AG08396 (cell line): ENCODE data around the gene SAMD7.

ENCODE experiments used
- DNase-seq: peaks from one replicate; pipeline ENCODE4 v3.0.0; 2012; ENCODE audit warnings: low spot score, mixed read lengths

SAMD7 gene

GRCh38 chr3:169913323-169913722 is 2.0 kb downstream of the SAMD7 start:
- no peak for DNase-seq

DNA sequence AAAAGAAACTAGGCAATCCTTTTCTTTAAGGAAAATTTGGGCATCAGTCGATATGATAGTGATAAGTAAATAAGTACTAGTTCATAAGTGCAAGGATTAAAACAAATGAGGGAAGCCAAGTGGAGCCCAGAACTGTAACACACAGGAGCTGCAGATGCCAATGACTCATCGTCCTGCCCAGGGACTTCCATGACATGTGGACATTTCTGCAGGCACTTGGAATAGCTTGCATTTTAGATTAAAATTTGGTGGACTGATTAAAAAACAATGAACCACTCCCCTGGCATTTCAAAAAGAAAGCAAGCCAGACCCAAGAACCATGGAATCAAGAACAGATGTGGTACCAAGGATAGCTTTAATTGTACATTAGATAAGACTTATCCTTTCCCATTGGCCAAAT is 2.9 kb downstream of the SAMD7 start:
- peak; percentile 44 for DNase-seq

DNA sequence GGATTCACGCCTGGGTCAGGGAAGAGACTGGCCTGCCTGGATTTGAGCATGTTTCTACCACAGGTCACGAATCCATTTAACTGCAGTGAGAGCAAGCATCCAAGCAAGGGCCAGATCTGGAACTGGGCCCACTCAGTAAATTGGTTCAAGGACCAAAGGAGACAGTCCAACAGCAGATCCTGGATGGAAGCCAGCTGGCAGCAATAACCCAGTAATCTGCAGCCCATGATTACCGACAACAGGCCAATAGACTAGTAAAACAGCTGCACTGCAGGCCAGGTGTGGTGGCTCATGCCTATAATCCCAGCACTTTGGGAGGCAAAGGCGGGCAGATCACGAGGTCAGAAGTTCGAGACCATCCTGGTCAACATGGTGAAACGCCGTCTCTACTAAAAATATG is 11.8 kb downstream of the SAMD7 start:
- DNase-seq = no peak

DNA sequence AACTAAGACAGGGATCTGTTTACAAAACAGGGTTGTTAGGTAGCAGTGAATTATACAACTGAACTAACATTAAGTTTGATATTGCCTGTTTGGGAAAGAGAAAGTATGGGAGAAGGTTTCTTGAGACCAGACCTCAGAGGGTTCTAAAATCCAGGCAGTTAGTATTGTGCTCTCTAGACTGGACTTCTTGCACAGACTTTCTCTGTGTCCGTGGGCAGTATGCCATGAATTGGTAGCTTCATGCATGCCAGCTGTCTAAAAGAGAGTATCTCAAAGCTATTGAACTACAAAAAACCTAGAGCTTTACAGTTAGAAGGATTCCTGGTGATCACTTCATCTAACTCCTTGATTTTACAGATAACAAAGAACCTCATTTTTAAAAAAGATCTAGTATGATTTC is 12.5 kb downstream of the SAMD7 start:
- no peak for DNase-seq

DNA sequence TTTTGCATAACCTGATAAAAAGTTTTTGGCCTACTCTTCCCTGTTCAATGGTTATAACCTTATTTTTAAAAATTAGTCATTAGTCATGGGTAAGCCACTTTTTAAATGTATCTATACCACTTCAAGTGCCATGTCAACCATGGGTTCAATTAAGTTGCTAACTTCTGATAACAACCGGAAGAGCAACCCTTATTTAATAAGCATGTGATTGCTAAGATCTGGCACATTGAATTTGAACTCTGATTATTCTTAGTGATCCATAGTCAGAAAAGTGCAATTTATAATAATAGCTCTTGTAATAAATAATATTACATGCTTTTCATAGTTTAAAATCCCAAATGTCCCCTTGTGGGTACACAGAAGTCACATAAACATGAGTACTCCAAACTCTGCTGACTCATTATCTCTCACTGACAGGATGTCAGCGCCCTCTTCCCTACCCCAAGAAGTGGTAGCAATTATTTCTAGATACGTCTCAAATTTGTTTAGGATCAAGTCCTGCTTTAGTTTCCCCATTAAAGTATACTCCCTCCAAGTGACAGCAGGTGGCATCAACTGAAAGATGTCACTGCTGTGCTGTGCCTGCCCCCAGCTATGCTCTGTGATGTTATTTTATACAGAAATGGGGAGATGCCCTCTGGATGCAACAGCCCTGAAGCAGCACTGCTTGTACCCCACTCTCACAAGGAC is 18.6 kb downstream of the SAMD7 start:
- DNase-seq = no peak

- DNase-seq = no peak
These were observed 19.5 kb downstream of the SAMD7 start for GRCh38 chr3:169930843-169931242.

DNA sequence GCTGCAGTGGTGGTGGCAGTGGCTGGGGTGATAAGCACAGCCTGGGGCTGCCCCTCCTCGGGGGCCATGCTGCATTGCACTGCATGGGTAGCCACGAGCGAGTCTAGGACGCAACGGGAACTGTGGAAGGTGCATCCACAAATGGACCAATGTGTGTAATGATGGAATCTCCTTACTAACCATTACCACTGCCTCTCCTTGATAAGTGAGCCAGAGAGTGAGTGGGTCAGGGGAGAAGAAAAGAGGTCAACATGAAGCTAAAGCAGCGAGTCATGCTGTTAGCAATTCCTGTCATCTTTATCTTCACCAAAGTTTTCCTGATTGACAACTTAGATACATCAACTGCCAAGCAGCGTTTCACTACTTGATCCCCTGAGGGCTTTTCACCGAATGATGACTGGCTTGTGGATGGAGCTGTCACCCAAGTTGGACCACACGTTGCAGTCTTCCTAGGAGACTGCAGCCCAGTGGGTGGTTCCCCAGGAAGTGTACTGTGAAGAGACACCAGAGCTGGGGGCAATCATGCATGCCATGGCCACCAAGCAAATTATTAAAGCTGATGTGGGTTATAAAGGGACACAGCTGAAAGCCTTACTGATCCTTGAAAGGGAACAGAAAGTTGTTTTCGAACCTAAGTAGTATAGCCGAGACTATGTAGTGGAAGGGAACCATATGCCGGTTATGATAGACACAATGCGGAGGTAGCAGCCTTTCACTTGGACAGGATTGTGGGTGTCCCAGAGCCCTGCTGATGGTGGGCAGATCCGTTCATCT is 20.6 kb downstream of the SAMD7 start:
- no peak for DNase-seq

DNA sequence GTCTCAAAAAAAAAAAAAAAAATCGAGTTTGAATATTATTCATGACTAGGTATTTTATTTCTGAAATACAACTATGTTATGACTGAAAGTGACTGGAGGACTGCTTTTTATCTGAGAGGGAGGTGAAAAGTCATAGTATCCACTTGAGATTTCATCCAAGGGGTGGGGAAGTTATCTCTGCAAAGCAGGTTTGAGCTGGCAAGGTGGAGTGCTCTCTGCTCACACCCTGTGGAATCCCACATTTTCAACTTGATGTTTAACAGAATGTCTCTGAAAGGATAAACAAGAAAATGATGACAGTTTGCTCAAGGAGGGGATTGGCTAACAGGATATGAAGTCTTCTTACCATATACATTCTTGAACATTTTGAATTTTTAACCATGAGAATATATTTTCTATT is 27.9 kb downstream of the SAMD7 start:
- DNase-seq = no peak

GRCh38 chr3:169939751-169940150 is 28.4 kb downstream of the SAMD7 start:
- DNase-seq = no peak

DNA sequence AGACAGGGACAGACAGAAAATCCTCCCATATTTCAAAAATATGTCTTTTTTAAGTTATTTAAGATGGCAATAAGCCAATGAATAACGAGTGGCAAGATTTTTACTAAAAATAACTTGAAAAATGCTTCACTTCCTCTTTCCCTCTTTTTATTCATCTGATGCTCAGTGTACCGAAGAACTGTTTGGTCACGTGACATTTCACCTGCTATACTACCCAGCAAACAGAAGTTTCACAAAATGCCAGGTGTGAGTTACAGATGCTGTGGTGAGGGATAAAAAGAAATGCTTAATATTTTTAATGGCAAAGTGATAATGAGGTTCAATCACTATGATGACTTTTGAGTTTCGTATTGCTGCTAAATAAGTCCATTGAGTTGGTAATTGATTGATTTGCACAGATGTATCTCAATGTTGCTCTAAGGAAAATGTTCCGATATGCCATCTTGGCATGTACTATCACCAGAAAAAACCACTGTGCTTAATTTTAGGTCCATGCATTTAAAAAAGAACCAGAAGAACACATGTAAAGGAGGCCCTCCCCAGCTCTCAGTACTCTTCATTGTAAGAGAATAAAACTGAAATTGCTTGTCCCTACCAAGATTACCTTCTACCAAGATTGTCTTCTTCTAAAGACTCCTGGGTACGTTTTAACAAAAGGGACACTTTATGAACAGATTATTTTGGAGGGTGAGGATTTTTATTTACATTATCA is 29.3 kb downstream of the SAMD7 start:
- no peak for DNase-seq

GRCh38 chr3:169945313-169945712 is 33.9 kb downstream of the SAMD7 start:
- DNase-seq = no peak

- no peak for DNase-seq
These were observed 35.0 kb downstream of the SAMD7 start for GRCh38 chr3:169946336-169946735.

- no peak for DNase-seq
These were observed 37.4 kb downstream of the SAMD7 start for GRCh38 chr3:169948559-169949448.

- no peak for DNase-seq
These were observed 40.7 kb downstream of the SAMD7 start for GRCh38 chr3:169952045-169952444.

DNA sequence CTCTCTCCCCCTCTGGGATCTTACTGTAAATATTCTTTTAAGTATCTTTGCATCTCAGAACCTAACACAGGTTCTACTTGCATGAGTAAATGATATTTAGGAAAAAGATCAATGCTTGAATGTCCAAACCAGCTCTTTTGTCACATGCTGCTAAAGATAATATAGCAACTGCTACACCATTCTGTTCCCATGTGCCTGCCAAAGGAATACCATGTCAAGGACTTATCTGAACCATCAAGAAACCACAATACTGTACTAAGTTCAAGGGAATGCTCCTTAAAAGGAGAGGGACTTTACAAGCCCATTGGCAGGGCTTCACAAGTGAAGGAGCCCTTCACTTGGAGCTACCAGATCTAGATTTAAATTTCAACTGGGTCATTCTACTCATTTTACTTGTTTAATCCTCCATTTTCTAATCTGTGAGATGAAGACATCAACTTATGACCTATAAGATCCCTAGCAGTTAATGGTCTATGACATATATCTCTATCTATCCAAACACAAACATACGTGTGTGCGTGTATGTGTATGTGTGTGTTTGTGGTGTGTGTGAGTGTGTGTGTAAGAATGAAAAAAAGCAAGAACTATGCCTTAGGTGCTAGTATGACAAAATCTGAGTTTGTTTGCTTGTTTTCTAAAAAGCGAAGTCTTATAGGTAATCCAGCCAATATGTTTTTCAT is 42.2 kb downstream of the SAMD7 start:
- no peak for DNase-seq

DNA sequence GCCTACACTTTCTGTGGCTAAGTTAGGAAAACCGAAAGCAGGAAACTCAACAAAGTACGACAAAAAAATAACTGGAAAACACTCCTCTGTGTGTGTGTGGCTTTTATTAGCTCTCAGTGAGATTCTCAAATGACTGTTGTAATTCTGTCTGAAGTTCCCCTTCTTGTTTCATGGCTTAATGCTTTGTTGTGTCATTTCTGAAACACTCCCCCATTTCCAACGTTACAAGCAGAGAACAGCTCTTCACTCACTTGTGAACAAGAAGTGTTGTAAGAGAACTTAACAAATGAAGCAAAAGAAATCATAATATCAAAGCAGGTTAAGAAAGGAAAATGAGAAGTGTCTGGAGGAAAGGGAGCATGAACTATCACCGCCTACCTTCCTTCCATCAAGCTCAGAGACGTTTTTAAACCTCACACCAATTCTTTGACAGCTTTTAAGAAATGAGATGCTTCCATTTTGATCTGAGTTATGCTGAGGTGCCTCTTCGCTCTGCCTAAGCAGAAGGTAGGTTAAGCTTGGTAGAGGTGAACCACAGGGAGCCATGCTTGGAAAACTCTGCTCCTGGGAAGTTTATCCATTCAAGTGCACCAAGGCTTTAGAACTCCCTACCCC is 42.9 kb downstream of the SAMD7 start:
- DNase-seq = no peak

- DNase-seq = no peak
These were observed 44.0 kb downstream of the SAMD7 start for GRCh38 chr3:169955406-169955805.

GRCh38 chr3:169964176-169964575 is 52.8 kb downstream of the SAMD7 start:
- peak; percentile 38 for DNase-seq

DNA sequence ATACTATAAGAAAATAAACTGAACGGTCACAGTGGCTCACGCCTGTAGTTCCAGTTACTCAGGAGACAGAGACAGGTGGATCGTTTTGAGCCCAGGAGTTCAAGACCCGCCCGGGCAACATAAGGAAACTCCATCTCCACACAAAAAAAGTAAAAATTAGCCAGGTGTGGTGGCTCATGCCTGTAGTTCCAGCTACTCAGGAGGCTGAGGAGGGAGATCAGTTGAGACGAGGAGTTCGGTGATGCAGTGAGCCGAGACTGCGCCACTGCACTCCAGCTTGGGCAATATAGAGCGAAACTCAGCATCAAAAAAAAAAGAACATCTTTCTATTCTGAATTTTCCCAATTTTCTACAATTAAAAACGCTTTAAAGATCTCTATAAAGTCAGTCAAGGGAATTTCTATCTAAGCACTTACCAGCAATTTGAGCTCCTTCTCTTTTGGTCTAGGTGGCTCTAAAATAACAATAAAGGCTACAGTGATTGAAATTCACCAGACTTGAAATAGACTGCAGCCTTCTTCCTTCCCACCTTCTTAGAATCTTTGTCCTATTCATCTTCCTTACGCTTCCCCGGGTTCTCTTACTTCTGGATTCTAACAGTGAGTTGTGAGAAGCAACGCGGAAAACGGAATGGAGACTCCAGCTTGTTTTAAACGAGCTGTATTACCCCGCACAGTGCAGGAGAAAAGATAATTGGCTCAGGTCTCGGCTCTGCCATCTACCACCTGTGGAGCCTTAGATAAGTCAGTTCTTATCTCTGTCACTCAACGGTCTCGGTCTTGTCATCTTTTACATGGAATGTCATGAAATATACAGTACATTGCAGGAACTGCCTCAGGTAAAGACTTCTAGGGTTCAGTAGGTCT is 54.4 kb downstream of the SAMD7 start:
- no peak for DNase-seq

- DNase-seq = peak; percentile 94
These were observed 55.1 kb downstream of the SAMD7 start, which contains the start of gene SEC62 for GRCh38 chr3:169966428-169966950. TSS of gene SEC62 (plus strand) at chr3:169966807. CDS start at chr3:169966823, 16 bp downstream.
